LNCaP clone FGC (cell line): Measurements from ENCODE around the gene VAV2.

Experiments
- DNase-seq: peaks from one replicate; pipeline ENCODE4 v3.0.0-alpha.2; 2011; ENCODE audit warnings: low read depth
- H3K4me3 ChIP-seq: 2 replicates; pipeline ENCODE4 v1.5.1; 2011; ENCODE audit warnings: mild to moderate bottlenecking, low read depth, low read length, control low read depth
- TF ChIP-seq, protein P1 (sequence below): IDR thresholded peaks from 2 replicates; pipeline ENCODE4 v1.5.1; 2012; ENCODE audit warnings: mild to moderate bottlenecking; ENCODE audit not compliant: control insufficient read depth, insufficient read depth; ENCODE audit errors: extremely low read depth

The VAV2 gene

DNA sequence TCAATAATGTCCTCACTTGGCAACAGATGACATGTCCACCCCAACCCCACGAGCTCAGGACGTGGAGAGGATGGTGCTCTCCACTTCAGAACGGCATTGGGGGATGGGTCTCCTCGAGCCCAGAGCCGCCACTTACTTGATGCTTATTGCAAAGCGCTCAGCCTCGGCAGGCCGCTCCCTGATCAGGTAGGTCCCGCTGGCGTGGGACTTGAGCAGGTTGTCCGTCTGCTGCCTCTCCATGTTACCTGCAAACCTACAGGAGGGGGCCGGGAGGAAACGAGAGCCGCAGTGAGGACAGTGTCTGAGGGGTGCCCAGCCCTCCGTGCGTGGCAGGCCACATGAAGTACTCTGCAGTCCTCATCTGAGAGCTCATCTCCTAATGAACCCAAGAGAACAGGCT, 217.3 kb downstream of the VAV2 start:
- no peak overlapping the region for H3K4me3 ChIP-seq
- TF ChIP-seq, protein P1, sequence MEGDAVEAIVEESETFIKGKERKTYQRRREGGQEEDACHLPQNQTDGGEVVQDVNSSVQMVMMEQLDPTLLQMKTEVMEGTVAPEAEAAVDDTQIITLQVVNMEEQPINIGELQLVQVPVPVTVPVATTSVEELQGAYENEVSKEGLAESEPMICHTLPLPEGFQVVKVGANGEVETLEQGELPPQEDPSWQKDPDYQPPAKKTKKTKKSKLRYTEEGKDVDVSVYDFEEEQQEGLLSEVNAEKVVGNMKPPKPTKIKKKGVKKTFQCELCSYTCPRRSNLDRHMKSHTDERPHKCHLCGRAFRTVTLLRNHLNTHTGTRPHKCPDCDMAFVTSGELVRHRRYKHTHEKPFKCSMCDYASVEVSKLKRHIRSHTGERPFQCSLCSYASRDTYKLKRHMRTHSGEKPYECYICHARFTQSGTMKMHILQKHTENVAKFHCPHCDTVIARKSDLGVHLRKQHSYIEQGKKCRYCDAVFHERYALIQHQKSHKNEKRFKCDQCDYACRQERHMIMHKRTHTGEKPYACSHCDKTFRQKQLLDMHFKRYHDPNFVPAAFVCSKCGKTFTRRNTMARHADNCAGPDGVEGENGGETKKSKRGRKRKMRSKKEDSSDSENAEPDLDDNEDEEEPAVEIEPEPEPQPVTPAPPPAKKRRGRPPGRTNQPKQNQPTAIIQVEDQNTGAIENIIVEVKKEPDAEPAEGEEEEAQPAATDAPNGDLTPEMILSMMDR, result no peak
- no peak for DNase-seq

DNA sequence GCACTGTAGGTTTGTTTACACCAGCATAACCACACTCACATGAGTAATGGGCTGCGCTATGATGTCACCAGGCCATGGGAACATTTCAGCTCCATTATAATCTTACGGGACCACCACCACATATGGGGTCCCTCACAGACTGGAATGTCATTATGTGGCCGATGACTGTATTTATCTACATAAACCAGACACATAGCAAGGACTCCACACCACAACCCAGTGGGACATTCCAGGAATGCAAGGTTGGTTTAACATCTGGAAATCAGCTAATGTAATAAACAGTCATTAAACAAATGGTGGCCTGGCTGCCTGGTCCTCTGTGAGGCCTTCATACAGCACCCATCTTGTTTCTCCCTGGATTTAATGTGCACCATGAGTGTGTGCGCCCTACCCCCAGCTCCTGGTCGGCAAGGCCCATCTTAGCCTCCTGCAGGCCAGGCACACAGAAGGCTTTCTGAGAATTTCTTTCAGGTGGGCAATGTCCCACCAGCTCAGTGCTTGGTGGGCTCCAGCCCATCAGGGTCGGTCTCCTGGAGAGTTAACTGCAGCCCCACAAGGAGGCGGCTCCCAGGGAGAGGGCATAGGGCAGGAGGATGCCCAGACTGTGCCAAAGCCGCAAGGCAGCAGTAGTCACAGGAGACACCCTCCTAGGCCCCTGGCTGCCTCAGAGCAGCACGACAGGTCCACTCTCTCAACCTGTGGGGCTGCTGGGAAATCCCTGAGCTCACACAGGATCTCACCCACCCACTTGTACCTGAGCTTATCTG, 218.1 kb downstream of the VAV2 start:
- TF ChIP-seq, protein P1, result no peak
- H3K4me3 ChIP-seq, result no peak overlapping the region
- no peak for DNase-seq

DNA sequence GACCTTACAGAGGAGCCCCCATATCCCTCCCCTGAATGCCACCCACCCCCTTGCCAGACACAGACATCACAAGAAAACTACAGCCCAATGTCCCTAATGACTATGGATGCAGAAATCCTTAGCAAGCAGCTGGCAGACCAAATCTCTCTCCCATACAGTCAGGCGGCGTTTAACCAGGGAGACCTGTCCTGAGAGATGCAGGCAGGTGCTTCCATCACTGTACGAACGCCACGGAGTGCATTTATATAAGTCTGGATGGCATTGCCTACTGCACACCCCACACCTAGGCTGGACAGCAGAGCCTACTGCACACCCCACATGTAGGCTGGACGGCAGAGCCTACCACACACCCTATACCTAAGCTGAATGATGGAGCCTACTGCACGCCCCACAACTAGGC, 219.5 kb downstream of the VAV2 start:
- DNase-seq, result no peak
- TF ChIP-seq, protein P1, result no peak

DNA sequence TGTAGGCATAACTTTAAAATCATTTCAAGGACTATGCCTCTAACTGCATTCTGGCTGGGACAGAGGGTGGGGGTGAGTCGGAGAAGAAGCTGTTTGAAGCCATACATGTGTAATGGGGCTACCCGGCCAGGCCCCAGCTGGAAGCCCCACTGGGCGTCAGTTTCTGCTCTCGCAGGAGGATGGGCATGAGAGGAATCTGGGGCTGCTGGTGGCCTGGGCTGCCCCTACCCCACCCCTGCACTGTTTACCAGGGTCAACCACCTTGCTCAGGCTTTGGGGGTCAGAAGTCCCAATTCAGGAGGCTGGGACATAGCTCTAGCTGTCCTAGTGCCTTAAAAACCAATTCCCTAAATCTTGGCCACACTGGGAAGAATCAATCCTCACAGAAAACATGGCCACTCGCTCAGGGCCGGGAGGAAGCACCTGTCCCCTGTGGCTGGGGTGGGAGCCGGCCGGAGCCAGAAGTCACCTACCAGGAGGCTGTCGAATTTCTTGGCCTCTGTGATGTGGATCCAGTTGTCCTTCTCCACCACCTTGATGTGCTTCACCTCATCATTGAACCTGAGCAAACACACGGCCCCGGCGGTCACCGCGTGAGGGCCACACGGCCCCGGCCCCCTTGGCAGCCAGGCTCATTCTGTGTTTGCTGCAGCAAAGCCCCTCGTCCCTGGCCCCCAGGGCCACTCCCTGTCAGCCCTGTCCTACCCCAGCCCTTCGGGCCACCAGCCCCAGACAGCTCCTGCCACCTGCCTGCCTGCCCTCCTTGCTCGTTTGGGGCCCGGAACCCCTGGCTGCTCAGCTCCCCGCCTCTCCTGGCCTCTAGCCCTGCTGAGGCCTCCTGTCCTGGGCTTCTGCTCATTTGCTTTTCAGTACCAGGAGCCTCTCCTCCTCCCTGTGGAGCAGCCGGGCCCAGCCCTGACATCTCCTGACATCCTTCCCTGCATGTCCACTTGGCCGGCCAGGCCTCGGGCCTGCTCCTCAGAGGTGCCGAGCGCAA, 220.3 kb downstream of the VAV2 start:
- TF ChIP-seq, protein P1, result no peak
- DNase-seq, result no peak

More for the DNA sequence above, 219.5 kb downstream of the VAV2 start:
- no peak overlapping the region for H3K4me3 ChIP-seq

DNA sequence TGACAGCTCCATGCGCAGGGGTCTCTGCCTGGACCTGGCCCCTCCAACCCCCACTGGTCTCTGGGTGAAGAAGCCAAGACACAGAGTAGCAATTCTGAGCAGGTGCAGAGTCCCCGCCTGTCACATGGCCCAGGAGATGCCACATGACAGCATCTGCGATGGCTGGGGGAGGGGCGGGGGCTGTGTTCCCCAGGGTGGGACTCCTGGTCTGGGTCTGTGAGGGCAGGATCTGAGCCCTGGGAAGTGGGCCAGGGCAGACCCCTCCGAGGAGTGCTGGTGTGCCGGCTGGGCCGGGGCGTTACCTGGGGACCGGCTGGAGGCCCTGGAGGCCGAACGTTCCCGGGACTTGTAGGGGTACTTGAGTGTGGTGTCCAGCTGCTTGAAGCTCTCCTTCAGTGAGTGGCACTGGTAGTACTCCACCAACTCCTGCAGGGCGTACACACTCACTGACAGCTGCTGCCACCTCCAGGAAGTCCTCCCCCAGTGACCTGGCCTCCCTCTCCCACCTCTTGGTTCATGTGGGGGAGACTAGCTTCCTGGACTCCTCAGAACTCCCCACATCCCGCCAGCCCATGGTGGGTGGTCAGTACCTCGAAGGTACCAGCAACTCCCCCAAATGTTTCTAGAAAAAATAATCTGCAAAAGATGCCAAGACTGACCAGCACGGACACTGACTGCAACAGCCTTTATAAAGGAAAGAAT, 221.9 kb downstream of the VAV2 start:
- no peak for DNase-seq
- H3K4me3 ChIP-seq, result no peak overlapping the region
- TF ChIP-seq, protein P1, result no peak

More for the DNA sequence above, 220.3 kb downstream of the VAV2 start:
- no peak overlapping the region for H3K4me3 ChIP-seq

DNA sequence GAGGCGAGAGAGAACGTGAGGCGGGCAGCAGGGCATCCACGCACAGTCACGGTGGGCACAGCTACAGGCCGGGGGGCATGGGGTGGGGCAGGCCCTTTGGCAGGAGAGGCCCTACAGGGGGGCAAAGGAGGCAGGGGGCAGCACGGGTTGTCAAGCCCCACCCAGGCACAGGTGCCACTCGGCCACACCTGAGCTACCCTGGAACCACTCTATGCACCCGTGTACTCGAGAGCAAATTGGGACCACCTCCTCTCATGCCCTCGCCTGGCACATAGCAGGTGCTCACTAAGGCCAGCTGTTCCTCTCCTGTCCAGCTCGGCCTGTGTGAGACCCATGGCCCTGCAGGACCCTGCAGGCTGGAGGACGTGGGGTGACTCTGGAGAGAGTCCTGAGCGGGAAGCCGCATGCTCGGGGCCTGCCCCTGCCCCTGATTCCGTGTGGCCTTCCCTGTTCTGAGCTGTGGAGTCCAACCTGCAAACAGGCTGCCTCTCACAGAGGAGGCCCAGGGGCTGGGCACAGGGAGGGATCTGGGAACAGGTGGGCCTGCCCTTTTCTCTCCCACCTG, 222.5 kb downstream of the VAV2 start:
- TF ChIP-seq, protein P1, result no peak
- no peak for DNase-seq
- no peak overlapping the region for H3K4me3 ChIP-seq
